B cell (primary cell): ENCODE results near the gene CD101. TPM values are rescaled to one million over a fixed set of nuclear protein-coding genes. Genes with fewer than 3 reads are reported as not detected.

ENCODE experiments used
- ATAC-seq: fragments of 200-7000 bp; cut with Tn5 transposase; one replicate; pipeline ENCODE4 v1.10.0; 2021; ENCODE audit warnings: low read depth, mild to moderate bottlenecking, moderate number of reproducible peaks, moderate library complexity
- CTCF ChIA-PET: fragments of 350-600 bp; sonication (Branson Sonifier 250); formaldehyde crosslinking; loops from one replicate; lab custom pipeline; 2021; ENCODE audit warnings: antibody characterized with exemption, inconsistent platforms; lab: Charles Lee
- POLR2A ChIA-PET: fragments of 350-600 bp; sonication (Branson Sonifier 250); formaldehyde crosslinking; loops from one replicate; lab custom pipeline; 2021; ENCODE audit warnings: antibody characterized with exemption; lab: Charles Lee
- DNase-seq: peaks from one replicate; pipeline ENCODE4 v3.0.0; 2013
- H2AFZ ChIP-seq: 2 replicates; pipeline ENCODE4 v1.6.1; 2012; ENCODE audit warnings: mild to moderate bottlenecking, low read depth, low read length; ENCODE audit not compliant: insufficient read depth, poor library complexity, severe bottlenecking
- H3K27ac ChIP-seq, 2 donors: 1 replicate in 1 of 2; 2 replicates in 1 of 2; pipeline ENCODE4 v1.5.1; 2012 to 2013; ENCODE audit warnings: low read length in 2 of 2, mild to moderate bottlenecking in 2 of 2, moderate library complexity in 1 of 2
- H3K27me3 ChIP-seq, 4 experiments: fragments of 200-600 bp in 1 of 4; sonication (generic) in 1 of 4; replicated peaks in 1 of 4; 1 replicate in 2 of 4; 2 replicates in 2 of 4; pipeline versions ENCODE4 v1.6.1 to v1.7.0; 2013 to 2016; ENCODE audit warnings: low read length in 3 of 4, mild to moderate bottlenecking in 2 of 4, mixed read lengths in 1 of 4, moderate library complexity in 1 of 4; ENCODE audit not compliant: insufficient read depth in 4 of 4, control insufficient read depth in 3 of 4; ENCODE audit errors: control extremely low read depth in 1 of 4
- H3K36me3 ChIP-seq, 2 experiments: replicated peaks in 1 of 2; 1 replicate in 1 of 2; 2 replicates in 1 of 2; pipeline versions ENCODE4 v1.6.1 to v1.7.1; 2013; ENCODE audit warnings: low read length in 1 of 2; ENCODE audit not compliant: insufficient read depth in 2 of 2, control insufficient read depth in 1 of 2; ENCODE audit errors: control extremely low read depth in 1 of 2, extremely low read depth in 1 of 2
- H3K4me1 ChIP-seq, 2 donors: fragments of 200-600 bp in 1 of 2; sonication (generic) in 1 of 2; 1 replicate in 1 of 2; 2 replicates in 1 of 2; pipeline versions ENCODE4 v1.5.1 to v1.6.1; 2013 to 2017; ENCODE audit warnings: low read length in 2 of 2; ENCODE audit not compliant: control insufficient read depth in 2 of 2, insufficient read depth in 2 of 2
- H3K4me2 ChIP-seq: replicated peaks from 2 replicates; pipeline ENCODE3; 2012; ENCODE audit warnings: mild to moderate bottlenecking, low read depth, low read length; ENCODE audit not compliant: poor library complexity, severe bottlenecking
- H3K4me3 ChIP-seq, 5 experiments: fragments of 200-600 bp in 1 of 5; sonication (generic) in 1 of 5; 1 replicate in 3 of 5; 2 replicates in 2 of 5; pipeline versions ENCODE4 v1.5.1 to v1.7.0; 2011 to 2016; ENCODE audit warnings: low read length in 4 of 5, mild to moderate bottlenecking in 4 of 5, low read depth in 2 of 5, control low read depth in 1 of 5, moderate library complexity in 1 of 5; ENCODE audit not compliant: insufficient read depth in 1 of 5; ENCODE audit errors: control extremely low read depth in 1 of 5, extremely low read depth in 1 of 5
- H3K79me2 ChIP-seq: fragments of 200-600 bp; sonication (generic); one replicate; pipeline ENCODE4 v1.6.0; 2016; ENCODE audit warnings: low read length; ENCODE audit not compliant: control insufficient read depth, insufficient read depth
- H3K9ac ChIP-seq: fragments of 200-600 bp; sonication (generic); 2 replicates; pipeline ENCODE4 v1.6.1; 2017; ENCODE audit warnings: mild to moderate bottlenecking, low read length, moderate library complexity
- H3K9me3 ChIP-seq, 3 donors: one replicate each; pipeline versions ENCODE4 v1.6.1 to v1.7.1; 2013; ENCODE audit warnings: low read length in 2 of 3; ENCODE audit not compliant: control insufficient read depth in 2 of 3, insufficient read depth in 1 of 3; ENCODE audit errors: control extremely low read depth in 1 of 3
- H4K20me1 ChIP-seq: 2 replicates; pipeline ENCODE4 v1.6.0; 2012; ENCODE audit warnings: mild to moderate bottlenecking, low read length; ENCODE audit not compliant: insufficient read depth, control insufficient read depth, poor library complexity, severe bottlenecking
- H3K27ac Mint-ChIP-seq: one replicate; pipeline ENCODE4 v1.8.0; 2021; ENCODE audit warnings: mixed read lengths
- H3K27me3 Mint-ChIP-seq: one replicate; pipeline ENCODE4 v1.8.0; 2021; ENCODE audit warnings: mixed read lengths
- H3K4me1 Mint-ChIP-seq: one replicate; pipeline ENCODE4 v1.8.0; 2021; ENCODE audit warnings: mixed read lengths
- H3K4me3 Mint-ChIP-seq: one replicate; pipeline ENCODE4 v1.8.0; 2021; ENCODE audit warnings: mixed read lengths
- H3K9me3 Mint-ChIP-seq: one replicate; pipeline ENCODE4 v1.8.0; 2022; ENCODE audit warnings: mixed read lengths; ENCODE audit not compliant: insufficient read depth
- EZH2 ChIP-seq: IDR thresholded peaks from 2 replicates; pipeline ENCODE4 v1.6.1; 2012; ENCODE audit warnings: borderline replicate concordance, low read depth, mild to moderate bottlenecking, moderate library complexity, low read length; ENCODE audit not compliant: insufficient read depth, poor library complexity, severe bottlenecking
- WGBS: methylation state at CpG from one replicate; pipeline ENCODE4 v1.1.5; 2013; ENCODE audit warnings: missing lambda C conversion rate; ENCODE audit not compliant: insufficient coverage; 5-methylcytosine and 5-hydroxymethylcytosine counted together
- intact Hi-C: fragments of 100-400 bp; cut with micrococcal nuclease; formaldehyde crosslinking; loops from one replicate; pipeline ENCODE4 v1.10.0; 2022
- polyA plus RNA-seq: library from polyadenylated mRNA; depleted of rRNA; stranded (reverse); fragments of >200 nt; gene quantifications from 2 replicates; pipeline ENCODE4 v1.2.3, GENCODE V29; 2012
- total RNA-seq, 2 donors: library from RNA; stranded (reverse); fragments of 120-200 nt in 1 of 2; gene quantifications; 1 replicate in 1 of 2; 2 replicates in 1 of 2; pipeline versions ENCODE4 v1.2.3 to v1.2.4, GENCODE V29; 2013 to 2022
- TF ChIP-seq, protein P1 (sequence below): fragments of 200-600 bp; IDR thresholded peaks from one replicate; pipeline ENCODE4 v1.8.0; 2022; ENCODE audit warnings: antibody characterized with exemption, mild to moderate bottlenecking

Gene CD101
- total and polyA plus RNA-seq, 2 donors (not counting 1 experiment from before 2014, with no cell fraction given), result 0.19 TPM; not detected in 1

GRCh38 chr1:117059678-117060440 is 58.3 kb downstream of the CD101 start, which contains the start of gene TTF2:
Gene TTF2, plus strand, starts transcription at chr1:117060326. Its CDS starts 21 bp downstream, at chr1:117060347.
- Mint-ChIP-seq H3K27ac (no peak within 1 kb of the TSS), H3K4me1 (peaks cover 25% of the 10 kb centered on the region), H3K27me3 (no peaks in the 10 kb centered on the region), H3K4me3 (no peak within 1 kb of the TSS), H3K9me3 (no peaks in the 10 kb centered on the region)
- intact Hi-C loops, result loop anchor here (1.0 to 10.0 kb wide), 6 partner anchors 62 to 869 kb away; partner anchors contain the start of genes ATP1A1, CD58, GDAP2 and MAN1A2
- peak; percentile 98 for DNase-seq
- ChIA-PET CTCF (interaction anchor here (0.5 to 5.8 kb wide), 15 partner anchors 10 to 921 kb away, joined by 3 to 64 read pairs (median 4); partner anchors contain the start of gene TRIM45), POLR2A (interaction anchor here (0.6 to 1.5 kb wide), 5 partner anchors 8 to 323 kb away, joined by 3 to 7 read pairs (median 3); partner anchors contain the start of gene MAN1A2)
- H3K79me2 ChIP-seq, result peaks cover 3% of the 10 kb centered on the region
- peaks cover 0 to 6% of the 10 kb centered on the region in 2 experiments for H3K36me3 ChIP-seq
- peak within 1 kb of the TSS; percentile 71 to 95 (median 79) for H3K4me3 ChIP-seq
- no peaks in the 10 kb centered on the region for H3K9me3 ChIP-seq
- peak within 1 kb of the TSS; percentile 69 to 76 for H3K27ac ChIP-seq
- H3K27me3 ChIP-seq, result no peaks in the 10 kb centered on the region
- WGBS, result under 1% methylated on average over 48 of the region's 48 CpGs
- TF ChIP-seq, protein P1, sequence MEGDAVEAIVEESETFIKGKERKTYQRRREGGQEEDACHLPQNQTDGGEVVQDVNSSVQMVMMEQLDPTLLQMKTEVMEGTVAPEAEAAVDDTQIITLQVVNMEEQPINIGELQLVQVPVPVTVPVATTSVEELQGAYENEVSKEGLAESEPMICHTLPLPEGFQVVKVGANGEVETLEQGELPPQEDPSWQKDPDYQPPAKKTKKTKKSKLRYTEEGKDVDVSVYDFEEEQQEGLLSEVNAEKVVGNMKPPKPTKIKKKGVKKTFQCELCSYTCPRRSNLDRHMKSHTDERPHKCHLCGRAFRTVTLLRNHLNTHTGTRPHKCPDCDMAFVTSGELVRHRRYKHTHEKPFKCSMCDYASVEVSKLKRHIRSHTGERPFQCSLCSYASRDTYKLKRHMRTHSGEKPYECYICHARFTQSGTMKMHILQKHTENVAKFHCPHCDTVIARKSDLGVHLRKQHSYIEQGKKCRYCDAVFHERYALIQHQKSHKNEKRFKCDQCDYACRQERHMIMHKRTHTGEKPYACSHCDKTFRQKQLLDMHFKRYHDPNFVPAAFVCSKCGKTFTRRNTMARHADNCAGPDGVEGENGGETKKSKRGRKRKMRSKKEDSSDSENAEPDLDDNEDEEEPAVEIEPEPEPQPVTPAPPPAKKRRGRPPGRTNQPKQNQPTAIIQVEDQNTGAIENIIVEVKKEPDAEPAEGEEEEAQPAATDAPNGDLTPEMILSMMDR, result peak; percentile 5
- no peak for TF ChIP-seq EZH2
- peaks cover 14 to 17% of the 10 kb centered on the region in 2 donors for H3K4me1 ChIP-seq
- peak; percentile 96 for ATAC-seq
- peak within 1 kb of the TSS; percentile 96 for H2AFZ ChIP-seq
- H3K4me2 ChIP-seq, result peak within 1 kb of the TSS; percentile 97
- no peaks in the 10 kb centered on the region for H4K20me1 ChIP-seq
- peak within 1 kb of the TSS; percentile 83 for H3K9ac ChIP-seq
